ENCODE results near the gene ZNF425. TPM values are rescaled to one million over a fixed set of nuclear protein-coding genes. Genes with fewer than 3 reads are reported as not detected.
"Not testable (repeated sequence)": the region's sequence is repeated elsewhere in the genome, so short reads cannot be mapped to it uniquely, and the experiment has no call there.

ZNF425 gene
- total RNA-seq, 1 experiment from 2014 or later: 0.41 TPM

DNA sequence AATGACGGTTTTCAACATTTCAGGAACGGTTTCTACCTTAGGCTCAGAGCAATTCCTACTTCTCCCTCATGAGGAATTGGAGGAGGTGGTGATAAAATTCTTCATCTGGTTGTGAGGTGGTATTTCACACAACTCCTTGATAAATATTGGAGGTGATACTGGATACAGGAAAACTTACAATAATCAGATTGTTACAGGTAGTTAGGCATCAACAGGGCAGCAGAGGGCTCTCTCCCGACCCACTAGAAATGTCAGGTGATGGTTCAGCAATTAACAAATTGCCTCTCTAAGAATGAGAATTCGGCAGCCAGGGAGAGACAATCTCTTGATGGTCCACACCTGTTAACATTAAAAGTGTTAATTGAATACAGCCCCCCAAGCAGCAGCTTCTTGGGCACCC is 58.3 kb downstream of the ZNF425 start:
- DNase-seq: peak; percentile 74
- no peaks in the 10 kb centered on the region for H3K27me3 ChIP-seq (ENCODE audit: low read length)
- H3K36me3 ChIP-seq (ENCODE audit: insufficient read depth, low read length): peaks cover 16% of the 10 kb centered on the region; the same call in 1 of the 2 replicates
- no peak overlapping the region for H3K4me3 ChIP-seq (ENCODE audit: low read length)
- H3K9me3 ChIP-seq (ENCODE audit: low read length): no peaks in the 10 kb centered on the region
- no peak overlapping the region for H3K4me2 ChIP-seq (ENCODE audit: low read depth, low read length, poor library complexity, severe bottlenecking)
- no peaks in the 10 kb centered on the region for H3K79me2 ChIP-seq (ENCODE audit: low read length)
- H3K9me2 ChIP-seq (replicated peaks; ENCODE audit: insufficient read depth, low read length): no peaks in the 10 kb centered on the region
- H3K9ac ChIP-seq (ENCODE audit: low read length): no peak overlapping the region
- H3K27ac ChIP-seq (ENCODE audit: low read length): no peak overlapping the region
- H2AFZ ChIP-seq (ENCODE audit: low read length): no peak overlapping the region
- H4K20me1 ChIP-seq (ENCODE audit: insufficient read depth, low read depth, low read length): no peaks in the 10 kb centered on the region
- peaks cover 11% of the 10 kb centered on the region for H3K4me1 ChIP-seq (ENCODE audit: low read length)

DNA sequence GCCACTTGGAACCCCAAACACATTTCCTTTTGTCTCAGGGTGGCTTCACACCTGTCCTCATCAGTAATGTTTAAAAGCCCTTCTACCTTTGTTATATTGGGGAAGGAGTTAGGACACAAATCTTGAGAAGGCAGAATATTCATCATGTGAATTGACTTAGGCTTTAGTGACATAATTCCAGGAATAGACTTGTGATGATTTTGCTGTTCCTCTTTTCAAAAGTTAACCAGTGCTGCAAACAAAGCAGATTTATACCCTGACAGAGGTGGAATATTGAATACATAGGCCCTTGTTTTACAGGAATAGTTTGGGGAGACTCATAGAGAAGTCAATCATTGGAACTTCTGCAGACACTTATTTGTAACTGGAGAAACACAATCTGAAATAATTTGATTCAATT is 62.6 kb downstream of the ZNF425 start:
- no peak overlapping the region for H3K9ac ChIP-seq (ENCODE audit: low read length)
- H2AFZ ChIP-seq (ENCODE audit: low read length): no peak overlapping the region
- no peak for DNase-seq
- H3K36me3 ChIP-seq (ENCODE audit: insufficient read depth, low read length): peaks cover 3% of the 10 kb centered on the region; the same call in 1 of the 2 replicates
- no peaks in the 10 kb centered on the region for H3K27me3 ChIP-seq (ENCODE audit: low read length)
- no peak overlapping the region for H3K4me2 ChIP-seq (ENCODE audit: low read depth, low read length, poor library complexity, severe bottlenecking)
- H3K4me1 ChIP-seq (ENCODE audit: low read length): peaks cover 8% of the 10 kb centered on the region
- H3K9me2 ChIP-seq (replicated peaks; ENCODE audit: insufficient read depth, low read length): no peaks in the 10 kb centered on the region
- no peaks in the 10 kb centered on the region for H4K20me1 ChIP-seq (ENCODE audit: insufficient read depth, low read depth, low read length)
- no peak overlapping the region for H3K27ac ChIP-seq (ENCODE audit: low read length)
- no peaks in the 10 kb centered on the region for H3K9me3 ChIP-seq (ENCODE audit: low read length)
- H3K79me2 ChIP-seq (ENCODE audit: low read length): no peaks in the 10 kb centered on the region
- H3K4me3 ChIP-seq (ENCODE audit: low read length): no peak overlapping the region

DNA sequence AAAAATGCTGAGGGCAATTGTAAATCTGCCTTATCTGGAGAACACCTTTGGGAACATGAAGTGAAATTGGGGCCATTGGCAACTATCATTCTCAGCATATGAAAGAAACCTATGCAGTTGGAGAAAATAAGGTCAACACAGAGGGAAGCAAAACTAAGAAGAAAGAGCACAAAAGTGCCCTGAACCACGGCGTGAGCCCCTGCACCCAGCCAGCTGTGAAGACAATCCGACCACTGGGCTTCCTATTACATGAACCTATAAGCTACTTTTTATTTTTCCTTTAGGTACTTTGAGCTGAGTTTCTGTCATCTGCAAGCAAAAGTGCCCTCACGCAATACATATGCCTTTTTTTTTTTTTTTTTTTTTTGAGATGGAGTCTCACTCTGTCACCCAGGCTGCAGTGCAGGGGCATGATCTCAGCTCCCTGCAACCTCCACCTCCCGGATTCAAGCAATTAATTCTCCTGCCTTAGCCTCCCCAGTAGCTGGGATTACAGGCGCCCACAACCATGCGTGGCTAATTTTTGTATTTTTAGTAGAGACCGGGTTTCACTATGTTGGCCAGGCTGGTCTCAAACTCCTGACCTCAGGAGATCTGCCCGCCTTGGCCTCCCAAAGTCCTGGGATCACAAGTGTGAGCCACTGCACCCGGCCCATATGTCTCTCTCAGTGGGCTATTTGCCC is 63.8 kb downstream of the ZNF425 start:
- not testable (repeated sequence) for H3K79me2 ChIP-seq (ENCODE audit: low read length); H3K4me1 ChIP-seq (ENCODE audit: low read length); H3K4me2 ChIP-seq (ENCODE audit: low read depth, low read length, poor library complexity, severe bottlenecking)

DNA sequence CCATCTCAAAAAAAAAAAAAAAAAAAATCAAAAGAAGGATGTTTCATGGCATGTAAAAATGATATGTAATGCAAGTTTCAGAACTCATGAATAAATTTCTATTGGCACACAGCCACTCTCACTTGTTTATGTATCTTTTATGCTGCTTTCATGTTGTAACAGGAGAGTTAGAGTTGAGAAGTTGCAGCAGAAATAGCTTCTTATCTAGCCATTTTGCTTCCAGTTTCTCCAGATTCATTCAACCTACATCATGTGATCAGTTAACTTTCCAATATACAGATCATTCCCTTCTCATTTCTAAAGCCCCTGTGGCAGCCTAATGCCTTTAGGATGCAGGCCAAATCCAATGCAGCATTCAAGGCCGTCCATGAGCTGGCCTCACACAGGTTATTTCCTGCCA is 66.0 kb downstream of the ZNF425 start:
- H3K27me3 ChIP-seq (ENCODE audit: low read length): no peaks in the 10 kb centered on the region
- no peak overlapping the region for H3K27ac ChIP-seq (ENCODE audit: low read length)
- DNase-seq: no peak
- H3K4me1 ChIP-seq (ENCODE audit: low read length): peaks cover 5% of the 10 kb centered on the region
- no peaks in the 10 kb centered on the region for H3K9me3 ChIP-seq (ENCODE audit: low read length)
- H3K9me2 ChIP-seq (replicated peaks; ENCODE audit: insufficient read depth, low read length): no peaks in the 10 kb centered on the region
- no peaks in the 10 kb centered on the region for H3K36me3 ChIP-seq (ENCODE audit: insufficient read depth, low read length)
- H3K9ac ChIP-seq (ENCODE audit: low read length): no peak overlapping the region
- H2AFZ ChIP-seq (ENCODE audit: low read length): no peak overlapping the region
- no peaks in the 10 kb centered on the region for H4K20me1 ChIP-seq (ENCODE audit: insufficient read depth, low read depth, low read length)
- H3K79me2 ChIP-seq (ENCODE audit: low read length): no peaks in the 10 kb centered on the region
- H3K4me3 ChIP-seq (ENCODE audit: low read length): no peak overlapping the region
- no peak overlapping the region for H3K4me2 ChIP-seq (ENCODE audit: low read depth, low read length, poor library complexity, severe bottlenecking)

More for the DNA sequence above, 63.8 kb downstream of the ZNF425 start:
- not testable (repeated sequence) for H3K27ac ChIP-seq (ENCODE audit: low read length); H3K4me3 ChIP-seq (ENCODE audit: low read length); H3K36me3 ChIP-seq (ENCODE audit: insufficient read depth, low read length); H4K20me1 ChIP-seq (ENCODE audit: insufficient read depth, low read depth, low read length); H2AFZ ChIP-seq (ENCODE audit: low read length); DNase-seq; H3K27me3 ChIP-seq (ENCODE audit: low read length); H3K9me2 ChIP-seq (replicated peaks; ENCODE audit: insufficient read depth, low read length); H3K9me3 ChIP-seq (ENCODE audit: low read length); H3K9ac ChIP-seq (ENCODE audit: low read length)

DNA sequence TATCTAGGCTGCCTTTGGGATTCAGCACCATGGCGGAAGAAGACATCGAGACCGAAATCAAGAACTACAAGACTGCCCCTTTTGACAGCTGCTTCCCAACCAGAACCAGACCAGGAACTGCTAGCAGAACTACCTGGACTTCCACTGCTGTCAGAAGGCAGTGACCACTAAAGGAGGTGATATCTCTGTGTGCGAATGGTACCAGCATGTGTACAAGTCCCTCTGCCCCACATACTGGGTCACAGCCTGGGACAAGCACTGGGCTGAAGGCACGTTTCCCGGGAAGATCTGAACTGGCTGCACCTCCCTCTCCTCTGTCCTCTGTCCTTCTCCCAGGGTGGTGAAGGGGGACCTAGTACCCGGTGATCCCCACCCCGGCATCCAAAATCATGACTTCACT is 72.2 kb downstream of the ZNF425 start:
- no peak overlapping the region for H3K27ac ChIP-seq (ENCODE audit: low read length)
- no peak overlapping the region for H3K4me2 ChIP-seq (ENCODE audit: low read depth, low read length, poor library complexity, severe bottlenecking)
- H3K27me3 ChIP-seq (ENCODE audit: low read length): no peaks in the 10 kb centered on the region
- no peaks in the 10 kb centered on the region for H3K9me2 ChIP-seq (replicated peaks; ENCODE audit: insufficient read depth, low read length)
- no peak for DNase-seq
- no peaks in the 10 kb centered on the region for H4K20me1 ChIP-seq (ENCODE audit: insufficient read depth, low read depth, low read length)
- H3K4me1 ChIP-seq (ENCODE audit: low read length): no peaks in the 10 kb centered on the region
- H3K9me3 ChIP-seq (ENCODE audit: low read length): no peaks in the 10 kb centered on the region
- H3K36me3 ChIP-seq (ENCODE audit: insufficient read depth, low read length): no peaks in the 10 kb centered on the region
- no peak overlapping the region for H3K9ac ChIP-seq (ENCODE audit: low read length)
- H2AFZ ChIP-seq (ENCODE audit: low read length): no peak overlapping the region
- H3K4me3 ChIP-seq (ENCODE audit: low read length): no peak overlapping the region
- H3K79me2 ChIP-seq (ENCODE audit: low read length): no peaks in the 10 kb centered on the region

DNA sequence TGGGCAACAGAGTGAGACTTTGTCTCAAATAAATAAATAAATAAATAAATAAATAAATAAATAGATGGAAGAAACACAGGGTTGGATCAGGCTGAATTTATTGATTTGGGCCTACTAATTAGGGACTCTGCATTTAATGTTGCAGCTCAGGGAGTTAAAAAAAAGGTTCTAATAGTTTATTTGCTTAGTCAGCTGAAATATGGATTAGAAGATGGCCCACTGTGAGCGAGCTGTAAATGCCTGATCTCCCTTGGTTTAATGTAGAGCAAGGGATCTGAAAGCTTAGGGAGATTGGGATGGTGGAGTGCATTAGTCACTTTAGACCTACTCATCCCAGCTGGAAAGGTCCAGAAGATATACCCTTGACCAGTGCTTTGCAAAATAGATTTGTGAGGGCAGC is 72.7 kb downstream of the ZNF425 start:
- no peaks in the 10 kb centered on the region for H3K9me3 ChIP-seq (ENCODE audit: low read length)
- no peaks in the 10 kb centered on the region for H3K27me3 ChIP-seq (ENCODE audit: low read length)
- no peak overlapping the region for H3K4me2 ChIP-seq (ENCODE audit: low read depth, low read length, poor library complexity, severe bottlenecking)
- H3K4me1 ChIP-seq (ENCODE audit: low read length): no peaks in the 10 kb centered on the region
- no peak overlapping the region for H3K4me3 ChIP-seq (ENCODE audit: low read length)
- H3K9me2 ChIP-seq (replicated peaks; ENCODE audit: insufficient read depth, low read length): no peaks in the 10 kb centered on the region
- no peak for DNase-seq
- H2AFZ ChIP-seq (ENCODE audit: low read length): no peak overlapping the region
- H3K27ac ChIP-seq (ENCODE audit: low read length): no peak overlapping the region
- no peaks in the 10 kb centered on the region for H3K36me3 ChIP-seq (ENCODE audit: insufficient read depth, low read length)
- H4K20me1 ChIP-seq (ENCODE audit: insufficient read depth, low read depth, low read length): no peaks in the 10 kb centered on the region
- H3K79me2 ChIP-seq (ENCODE audit: low read length): no peaks in the 10 kb centered on the region
- H3K9ac ChIP-seq (ENCODE audit: low read length): no peak overlapping the region

Small RNA genes lying within 50 kb of the gene (small RNA-seq; reads per million reads assigned to genes)
- gene COX6B1P1 (not detected), gene RN7SL521P (1.1 reads per million, percentile 34 among the genes with 10 or more reads in this experiment)

Other genes with a start within 250 kb of the ZNF425 start
- 53.3 and 57.3 TPM in 2 replicates for gene EZH2, start 242.0 kb downstream of the ZNF425 start, total RNA-seq (2014; rRNA removed; shearing (Covaris generic); ENCODE audit: low replicate concordance)
- 71.3 and 116 TPM in 2 replicates for gene PDIA4, start 97.8 kb downstream of the ZNF425 start, total RNA-seq (2014; rRNA removed; shearing (Covaris generic); ENCODE audit: low replicate concordance)
- 4.4 and 8.7 TPM in 2 replicates for gene ZNF786, start 35.6 kb downstream of the ZNF425 start, total RNA-seq (2014; rRNA removed; shearing (Covaris generic); ENCODE audit: low replicate concordance)
- gene ZNF398, start 21.1 kb upstream of the ZNF425 start, total RNA-seq (2014; rRNA removed; shearing (Covaris generic); ENCODE audit: low replicate concordance): 8.4 and 13.9 TPM in 2 replicates
- gene ZNF282, start 69.2 kb upstream of the ZNF425 start, total RNA-seq (2014; rRNA removed; shearing (Covaris generic); ENCODE audit: low replicate concordance): 20.7 and 20.8 TPM in 2 replicates
- gene ZNF212, start 113.3 kb upstream of the ZNF425 start, total RNA-seq (2014; rRNA removed; shearing (Covaris generic); ENCODE audit: low replicate concordance): 3.5 and 14.6 TPM in 2 replicates
- 24.3 and 50.0 TPM in 2 replicates for gene ZNF783, start 135.9 kb upstream of the ZNF425 start, total RNA-seq (2014; rRNA removed; shearing (Covaris generic); ENCODE audit: low replicate concordance)

Measured in Karpas-422 (cell line).